NOMO-1 (cell line): Measurements from ENCODE around the gene JDP2.

Experiments
- DNase-seq, 2 experiments: peaks; one replicate each; lab custom pipeline; 2025; ENCODE audit not compliant: unreplicated experiment in 2 of 2; lab: John Stamatoyannopoulos, UW

JDP2 gene

GRCh38 chr14:75427482-75428229 is at the start of gene JDP2:
Gene JDP2, plus strand, starts transcription at chr14:75428022. Its CDS starts 9,899 bp downstream, at chr14:75437921.
- DNase-seq, result peak; percentile 79 to 82

GRCh38 chr14:75379246-75379929 is 48.4 kb upstream of the JDP2 start:
- no peak for DNase-seq

- no peak for DNase-seq
These were observed 47.9 kb upstream of the JDP2 start for GRCh38 chr14:75379930-75380270.

- no peak for DNase-seq
These were observed 47.2 kb upstream of the JDP2 start for GRCh38 chr14:75380656-75381055.

GRCh38 chr14:75381642-75382041 is 46.2 kb upstream of the JDP2 start:
- no peak for DNase-seq

- peak; percentile 22 to 35 for DNase-seq
These were observed 44.6 kb upstream of the JDP2 start for GRCh38 chr14:75383219-75383618.

GRCh38 chr14:75383721-75384120 is 44.1 kb upstream of the JDP2 start:
- DNase-seq, result peak in 1 of 2 experiments; percentile 81

- DNase-seq, result no peak
These were observed 38.1 kb upstream of the JDP2 start for GRCh38 chr14:75389679-75390078.

GRCh38 chr14:75390183-75390582 is 37.6 kb upstream of the JDP2 start:
- DNase-seq, result no peak

- DNase-seq, result no peak
These were observed 35.9 kb upstream of the JDP2 start for GRCh38 chr14:75391953-75392352.

- DNase-seq, result no peak
These were observed 34.9 kb upstream of the JDP2 start for GRCh38 chr14:75392686-75393641.

- no peak for DNase-seq
These were observed 34.0 kb upstream of the JDP2 start for GRCh38 chr14:75393794-75394193.

GRCh38 chr14:75395862-75396261 is 32.0 kb upstream of the JDP2 start:
- no peak for DNase-seq

- no peak for DNase-seq
These were observed 28.5 kb upstream of the JDP2 start for GRCh38 chr14:75399321-75399720.

- DNase-seq, result peak; percentile 29 to 57
These were observed 27.7 kb upstream of the JDP2 start for GRCh38 chr14:75399843-75400775.

GRCh38 chr14:75401361-75401760 is 26.5 kb upstream of the JDP2 start:
- no peak for DNase-seq

- DNase-seq, result no peak
These were observed 24.9 kb upstream of the JDP2 start for GRCh38 chr14:75402867-75403413.

GRCh38 chr14:75404847-75405246 is 23.0 kb upstream of the JDP2 start:
- no peak for DNase-seq

GRCh38 chr14:75406102-75406501 is 21.7 kb upstream of the JDP2 start:
- DNase-seq, result no peak

- peak; percentile 91 to 98 for DNase-seq
These were observed 21.0 kb upstream of the JDP2 start for GRCh38 chr14:75406856-75407255.
